ENCODE data around the gene AXIN1. TPM values are rescaled to one million over a fixed set of nuclear protein-coding genes. Genes with fewer than 3 reads are reported as not detected.
"Not testable (repeated sequence)": the region's sequence is repeated elsewhere in the genome, so short reads cannot be mapped to it uniquely, and the experiment has no call there.

AXIN1 gene
- total and polyA plus RNA-seq, 4 donors = 8.5 to 24.0 (median 21.7) TPM

- 91% methylated on average over 11 of the region's 11 CpGs for WGBS (ENCODE audit: insufficient coverage)
- Histone ChIP-seq H3K9me3 (ENCODE audit: control insufficient read depth, insufficient read depth, low read length) (no peaks in the 10 kb centered on the region), H3K4me3 (ENCODE audit: low read depth, low read length) (no peak overlapping the region), H3K4me1 (ENCODE audit: control insufficient read depth, insufficient read depth, low read length) (peaks cover 16% of the 10 kb centered on the region), H3K27me3 (ENCODE audit: control insufficient read depth, insufficient read depth, low read length) (no peaks in the 10 kb centered on the region), H3K27ac (ENCODE audit: low read depth, low read length) (no peak overlapping the region), H3K36me3 (ENCODE audit: control insufficient read depth, insufficient read depth, low read length) (peaks cover 25% of the 10 kb centered on the region)
- DNase-seq (ENCODE audit: low read depth in 4 of 6, low spot score in 6 of 6) = no peak
These were observed 16.3 kb downstream of the AXIN1 start for GRCh38 chr16:336269-336668.

DNA sequence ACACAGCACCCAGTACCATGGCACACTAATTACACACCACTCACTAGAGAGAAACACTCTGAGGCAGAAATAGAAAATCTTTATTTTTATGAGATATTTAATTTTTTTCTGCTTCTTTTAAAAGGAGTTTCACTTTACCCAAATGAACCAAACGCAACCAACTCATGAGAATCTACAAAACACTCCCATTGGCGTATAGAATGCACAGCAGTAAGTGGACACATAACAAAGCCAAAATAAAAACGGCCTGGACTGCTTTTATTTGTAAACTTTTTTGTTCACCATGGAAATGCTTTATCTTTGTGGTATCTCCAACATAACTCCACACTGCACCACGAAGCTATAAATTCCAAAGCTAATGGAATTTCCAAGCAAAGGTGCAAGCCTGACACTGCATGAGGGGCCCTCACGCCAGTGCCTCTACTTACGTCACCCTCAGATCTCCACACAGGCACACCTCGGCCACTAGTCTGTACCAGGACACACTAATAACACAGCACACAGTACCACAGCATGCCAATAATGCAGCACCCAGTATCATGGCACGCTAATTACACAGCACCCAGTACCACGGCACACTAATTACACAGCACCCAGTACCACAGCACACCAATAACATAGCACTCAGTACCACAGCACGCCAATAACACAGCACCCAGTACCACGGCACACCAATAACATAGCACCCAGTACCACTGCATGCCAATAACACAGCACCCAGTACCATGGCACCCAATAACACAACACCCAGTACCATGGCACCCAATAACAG lies 17.5 kb downstream of the AXIN1 start:
- Histone ChIP-seq H3K4me1 (ENCODE audit: control insufficient read depth, insufficient read depth, low read length) (peaks cover 21% of the 10 kb centered on the region), H3K36me3 (ENCODE audit: control insufficient read depth, insufficient read depth, low read length) (peaks cover 13% of the 10 kb centered on the region)
- H3K27ac ChIP-seq (ENCODE audit: low read depth, low read length); H3K27me3 ChIP-seq (ENCODE audit: control insufficient read depth, insufficient read depth, low read length); H3K4me3 ChIP-seq (ENCODE audit: low read depth, low read length); DNase-seq (ENCODE audit: low read depth in 4 of 6, low spot score in 6 of 6); H3K9me3 ChIP-seq (ENCODE audit: control insufficient read depth, insufficient read depth, low read length): not testable (repeated sequence)
- 93% methylated on average over 7 of the region's 11 CpGs for WGBS (ENCODE audit: insufficient coverage)

GRCh38 chr16:334164-334832 lies 18.2 kb downstream of the AXIN1 start:
- 100% methylated on average over 5 of the region's 5 CpGs for WGBS (ENCODE audit: insufficient coverage)
- H3K27ac ChIP-seq (ENCODE audit: low read depth, low read length); DNase-seq (ENCODE audit: low read depth in 4 of 6, low spot score in 6 of 6); H3K27me3 ChIP-seq (ENCODE audit: control insufficient read depth, insufficient read depth, low read length); H3K9me3 ChIP-seq (ENCODE audit: control insufficient read depth, insufficient read depth, low read length); H3K4me3 ChIP-seq (ENCODE audit: low read depth, low read length): not testable (repeated sequence)
- Histone ChIP-seq H3K36me3 (ENCODE audit: control insufficient read depth, insufficient read depth, low read length) (peaks cover 12% of the 10 kb centered on the region), H3K4me1 (ENCODE audit: control insufficient read depth, insufficient read depth, low read length) (peaks cover 21% of the 10 kb centered on the region)

- 96% methylated on average over 3 of the region's 6 CpGs for WGBS (ENCODE audit: insufficient coverage)
These were observed 19.0 kb downstream of the AXIN1 start for GRCh38 chr16:333406-334094.

GRCh38 chr16:331181-331814 lies 21.2 kb downstream of the AXIN1 start:
- H3K9me3 ChIP-seq (ENCODE audit: control insufficient read depth, insufficient read depth, low read length); DNase-seq (ENCODE audit: low read depth in 4 of 6, low spot score in 6 of 6); H3K27me3 ChIP-seq (ENCODE audit: control insufficient read depth, insufficient read depth, low read length); H3K4me3 ChIP-seq (ENCODE audit: low read depth, low read length); H3K36me3 ChIP-seq (ENCODE audit: control insufficient read depth, insufficient read depth, low read length); H3K27ac ChIP-seq (ENCODE audit: low read depth, low read length): not testable (repeated sequence)
- peaks cover 28% of the 10 kb centered on the region for H3K4me1 ChIP-seq (ENCODE audit: control insufficient read depth, insufficient read depth, low read length)
- 72% methylated on average over 4 of the region's 6 CpGs for whole genome bisulfite sequencing (ENCODE audit: insufficient coverage)

More at GRCh38 chr16:333406-334094, 19.0 kb downstream of the AXIN1 start:
- DNase-seq (ENCODE audit: low read depth in 4 of 6, low spot score in 6 of 6) = no peak
- no peaks in the 10 kb centered on the region for H3K9me3 ChIP-seq (ENCODE audit: control insufficient read depth, insufficient read depth, low read length)
- H3K27ac ChIP-seq (ENCODE audit: low read depth, low read length) = no peak overlapping the region
- H3K27me3 ChIP-seq (ENCODE audit: control insufficient read depth, insufficient read depth, low read length) = no peaks in the 10 kb centered on the region
- H3K36me3 ChIP-seq (ENCODE audit: control insufficient read depth, insufficient read depth, low read length) = peaks cover 12% of the 10 kb centered on the region
- H3K4me3 ChIP-seq (ENCODE audit: low read depth, low read length) = no peak overlapping the region
- peaks cover 22% of the 10 kb centered on the region for H3K4me1 ChIP-seq (ENCODE audit: control insufficient read depth, insufficient read depth, low read length)

DNA sequence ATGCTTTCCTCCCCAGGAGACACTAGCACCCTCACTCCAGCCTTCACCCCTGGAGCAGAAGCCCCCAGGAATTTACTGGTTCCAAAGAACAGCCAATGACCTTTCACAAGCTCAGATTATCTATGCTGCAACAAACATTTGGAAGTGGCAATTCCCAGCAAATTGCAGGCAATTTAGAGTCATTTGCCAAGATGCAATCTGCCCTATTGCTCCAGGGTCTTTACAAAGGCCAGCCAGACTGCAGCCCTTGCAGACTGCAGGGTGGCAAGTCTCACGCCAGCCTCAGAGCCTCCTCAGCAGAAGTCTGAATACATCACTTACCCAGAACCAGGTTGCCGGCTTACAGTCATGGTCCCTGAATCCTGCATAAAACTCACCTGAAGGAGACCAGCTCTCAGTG lies 21.8 kb downstream of the AXIN1 start:
- Histone ChIP-seq H3K9me3 (ENCODE audit: control insufficient read depth, insufficient read depth, low read length) (no peaks in the 10 kb centered on the region), H3K36me3 (ENCODE audit: control insufficient read depth, insufficient read depth, low read length) (peaks cover 5% of the 10 kb centered on the region), H3K4me1 (ENCODE audit: control insufficient read depth, insufficient read depth, low read length) (peaks cover 28% of the 10 kb centered on the region), H3K27ac (ENCODE audit: low read depth, low read length) (peak overlapping the region; percentile 3), H3K27me3 (ENCODE audit: control insufficient read depth, insufficient read depth, low read length) (no peaks in the 10 kb centered on the region), H3K4me3 (ENCODE audit: low read depth, low read length) (no peak overlapping the region)
- WGBS (ENCODE audit: insufficient coverage) = 46% methylated on average over 1 of the region's 2 CpGs
- peak in 1 of 6 donors; percentile 33 for DNase-seq (ENCODE audit: low read depth in 4 of 6, low spot score in 6 of 6)

DNA sequence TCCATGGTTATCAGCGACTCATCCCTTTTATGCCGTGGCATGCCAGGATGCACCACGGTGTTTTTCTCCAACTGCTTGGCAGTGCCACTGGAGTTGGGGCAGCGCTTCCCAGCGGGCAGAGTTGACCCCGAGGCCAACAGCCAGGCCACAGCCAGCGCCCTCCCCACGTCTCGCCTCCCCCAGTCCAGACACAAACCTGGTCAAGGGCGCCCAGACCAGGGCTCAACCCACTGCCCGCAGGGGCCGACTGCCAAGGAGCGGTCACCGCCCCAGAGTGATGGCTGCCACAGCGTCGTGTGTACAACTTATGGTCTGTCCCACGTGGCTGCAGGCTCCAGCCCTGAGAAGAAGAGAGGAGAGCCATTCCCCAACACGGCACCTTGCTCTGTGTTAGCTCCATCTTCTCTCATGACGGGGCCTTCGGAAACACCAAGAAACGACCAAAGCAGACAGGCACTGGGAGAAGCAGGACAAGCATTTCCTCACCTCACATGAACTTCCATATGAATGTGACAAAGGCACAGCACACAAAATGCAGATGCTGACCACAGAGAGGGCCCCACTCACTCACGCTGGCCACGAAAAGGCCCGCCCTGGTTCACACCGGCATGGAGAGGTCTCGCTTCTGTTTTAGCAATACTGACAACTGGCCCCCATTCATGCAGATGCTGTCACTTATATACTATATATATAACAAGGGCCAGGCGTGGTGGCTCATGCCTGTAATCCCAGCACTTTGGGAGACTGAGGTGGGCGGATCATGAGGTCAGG lies 27.0 kb downstream of the AXIN1 start:
- H3K36me3 ChIP-seq (ENCODE audit: control insufficient read depth, insufficient read depth, low read length) = peaks cover 26% of the 10 kb centered on the region
- H3K4me3 ChIP-seq (ENCODE audit: low read depth, low read length) = no peak overlapping the region
- no peaks in the 10 kb centered on the region for H3K27me3 ChIP-seq (ENCODE audit: control insufficient read depth, insufficient read depth, low read length)
- H3K27ac ChIP-seq (ENCODE audit: low read depth, low read length) = no peak overlapping the region
- H3K9me3 ChIP-seq (ENCODE audit: control insufficient read depth, insufficient read depth, low read length) = no peaks in the 10 kb centered on the region
- WGBS (ENCODE audit: insufficient coverage) = 91% methylated on average over 20 of the region's 28 CpGs
- peaks cover 18% of the 10 kb centered on the region for H3K4me1 ChIP-seq (ENCODE audit: control insufficient read depth, insufficient read depth, low read length)
- no peak for DNase-seq (ENCODE audit: low read depth in 4 of 6, low spot score in 6 of 6)

- Histone ChIP-seq H3K27ac (ENCODE audit: low read depth, low read length) (no peak overlapping the region), H3K4me1 (ENCODE audit: control insufficient read depth, insufficient read depth, low read length) (peaks cover 18% of the 10 kb centered on the region), H3K4me3 (ENCODE audit: low read depth, low read length) (no peak overlapping the region), H3K9me3 (ENCODE audit: control insufficient read depth, insufficient read depth, low read length) (no peaks in the 10 kb centered on the region), H3K27me3 (ENCODE audit: control insufficient read depth, insufficient read depth, low read length) (no peaks in the 10 kb centered on the region), H3K36me3 (ENCODE audit: control insufficient read depth, insufficient read depth, low read length) (peaks cover 26% of the 10 kb centered on the region)
- DNase-seq (ENCODE audit: low read depth in 4 of 6, low spot score in 6 of 6) = no peak
- WGBS (ENCODE audit: insufficient coverage) = 62% methylated on average over 51 of the region's 55 CpGs
These were observed 27.8 kb downstream of the AXIN1 start for GRCh38 chr16:324451-325334.
